GM12801 (cell line): Measurements from ENCODE around the gene WNK2.

Source experiments
- CTCF ChIP-seq: IDR thresholded peaks from one replicate; pipeline ENCODE4 v1.5.1; 2011; ENCODE audit warnings: control low read depth; ENCODE audit not compliant: insufficient read length; ENCODE audit errors: extremely low read depth

WNK2 gene

GRCh38 chr9:93361995-93362394 is 178.1 kb downstream of the WNK2 start:
- TF ChIP-seq CTCF = no peak

- no peak for TF ChIP-seq CTCF
Observed at GRCh38 chr9:93364734-93365426, 180.9 kb downstream of the WNK2 start.

DNA sequence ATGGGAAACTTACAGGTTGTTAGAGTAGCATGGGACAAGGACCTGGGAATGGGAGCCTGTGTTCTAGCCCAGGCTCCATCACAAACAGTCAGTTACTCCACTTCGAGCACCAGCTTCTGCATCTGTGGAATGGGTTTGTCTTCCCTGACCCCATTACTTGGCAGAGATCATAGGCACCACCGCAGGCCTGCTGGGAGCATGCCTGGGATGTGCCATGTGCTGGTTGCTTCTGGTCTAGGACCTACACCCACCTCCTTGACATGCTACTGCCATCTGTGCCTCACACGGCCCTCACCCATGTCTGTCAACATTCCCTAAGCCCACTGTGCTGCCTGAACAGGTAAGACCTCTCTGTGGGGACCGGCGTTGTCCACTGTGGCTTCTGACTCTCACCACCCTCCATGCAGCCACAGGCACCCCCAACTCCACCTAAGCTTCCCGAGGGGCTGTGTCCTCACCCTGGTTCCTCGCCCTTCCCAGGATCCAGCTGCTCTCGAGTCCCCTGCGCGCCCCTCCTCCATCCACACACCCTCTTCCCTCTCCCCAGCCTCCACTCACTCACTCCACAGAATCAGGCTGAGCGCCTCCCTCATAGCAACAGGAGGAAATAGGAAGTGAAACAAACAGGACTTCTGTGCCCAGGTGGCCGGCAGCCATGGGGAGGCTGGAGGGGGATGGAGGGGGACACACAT is 181.6 kb downstream of the WNK2 start:
- no peak for TF ChIP-seq CTCF

GRCh38 chr9:93366119-93366447 is 182.1 kb downstream of the WNK2 start:
- TF ChIP-seq CTCF = no peak

GRCh38 chr9:93368437-93368836 is 184.5 kb downstream of the WNK2 start:
- no peak for TF ChIP-seq CTCF

DNA sequence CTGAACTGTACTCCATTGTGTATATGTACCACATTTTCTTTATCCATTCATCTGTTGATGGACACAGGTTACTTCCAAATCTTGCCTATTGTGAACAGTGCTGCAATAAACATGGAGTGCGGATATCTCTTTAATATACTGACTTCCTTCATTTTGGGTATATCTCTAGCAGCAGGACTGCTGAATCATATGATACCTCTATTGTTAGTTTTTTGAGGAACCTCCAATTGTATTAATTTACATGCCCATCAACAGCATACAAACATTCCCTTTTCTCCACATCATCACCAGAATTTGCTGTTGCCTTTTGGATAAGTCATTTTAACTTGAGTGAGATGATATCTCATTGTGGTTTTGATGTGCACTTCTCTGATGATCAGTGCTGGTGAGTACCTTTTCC is 185.7 kb downstream of the WNK2 start:
- no peak for TF ChIP-seq CTCF
